ENCODE results near the gene ZNF670. TPM values are rescaled to one million over a fixed set of nuclear protein-coding genes. Genes with fewer than 3 reads are reported as not detected.

Gene ZNF670
- total RNA-seq, 2 donors from 2014 or later, result 2.9 to 4.7 TPM

- TF ChIP-seq CTCF (IDR thresholded peaks at IDR 0.05), result peak in 1 of 4 experiments; percentile 20
- TF ChIP-seq POLR2A (IDR thresholded peaks at IDR 0.05), result peak; percentile 73
- TF ChIP-seq POLR2AphosphoS5 (IDR thresholded peaks at IDR 0.05), result peak; percentile 94
- peaks cover 0 to 14% of the 10 kb centered on the region in 2 donors for H3K36me3 ChIP-seq
- no peaks in the 10 kb centered on the region for H3K27me3 ChIP-seq (replicated peaks; ENCODE audit: insufficient read depth)
- peak; percentile 96 for DNase-seq (ENCODE audit: low spot score)
- peak within 1 kb of the TSS; percentile 79 to 83 for H3K27ac ChIP-seq
- intact Hi-C loops (cut with DNase I), result loop anchor here (10.0 kb wide), 3 partner anchors 111 to 231 kb away; partner anchors contain the start of genes AHCTF1 and ZNF496
- under 1% methylated on average over 58 of the region's 58 CpGs for WGBS
- no peaks in the 10 kb centered on the region for H3K9me3 ChIP-seq
- H3K4me3 ChIP-seq, result peak within 1 kb of the TSS; percentile 64 to 93
- H3K4me1 ChIP-seq (replicated peaks), result no peaks in the 10 kb centered on the region
Observed at GRCh38 chr1:247103859-247104591, 25.4 kb upstream of the ZNF670 start, which contains the start of gene ZNF669. Gene ZNF669, minus strand, starts transcription at chr1:247104356. Its CDS starts 157 bp downstream, at chr1:247104199.

- intact Hi-C loops (cut with DNase I), result loop anchor here (10.0 kb wide), 3 partner anchors 112 to 232 kb away; partner anchors contain the start of genes AHCTF1 and ZNF496
- TF ChIP-seq POLR2A (IDR thresholded peaks at IDR 0.05) (no peak), POLR2AphosphoS5 (IDR thresholded peaks at IDR 0.05) (no peak), CTCF (IDR thresholded peaks at IDR 0.05) (no peak)
- H3K9me3 ChIP-seq, result no peaks in the 10 kb centered on the region
Observed at GRCh38 chr1:247102381-247102780, 23.8 kb upstream of the ZNF670 start.

GRCh38 chr1:247100676-247101279, 22.2 kb upstream of the ZNF670 start:
- H3K27ac ChIP-seq, result no peak overlapping the region
- no peak for TF ChIP-seq POLR2A (IDR thresholded peaks at IDR 0.05)
- TF ChIP-seq POLR2AphosphoS5 (IDR thresholded peaks at IDR 0.05), result no peak
- no peak for TF ChIP-seq CTCF (IDR thresholded peaks at IDR 0.05)
- H3K4me1 ChIP-seq (replicated peaks), result no peaks in the 10 kb centered on the region
- WGBS, result 97% methylated on average over 9 of the region's 9 CpGs
- no peak for DNase-seq (ENCODE audit: low spot score)
- no peaks in the 10 kb centered on the region for H3K27me3 ChIP-seq (replicated peaks; ENCODE audit: insufficient read depth)
- intact Hi-C loops (cut with DNase I), result loop anchor here (10.0 kb wide), 3 partner anchors 114 to 234 kb away; partner anchors contain the start of genes AHCTF1 and ZNF496
- peaks cover 0 to 14% of the 10 kb centered on the region in 2 donors for H3K36me3 ChIP-seq
- H3K4me3 ChIP-seq, result no peak overlapping the region
- no peaks in the 10 kb centered on the region for H3K9me3 ChIP-seq

More at GRCh38 chr1:247102381-247102780, 23.8 kb upstream of the ZNF670 start:
- Histone ChIP-seq H3K27ac (no peak overlapping the region), H3K4me1 (replicated peaks) (no peaks in the 10 kb centered on the region), H3K4me3 (no peak overlapping the region), H3K27me3 (replicated peaks; ENCODE audit: insufficient read depth) (no peaks in the 10 kb centered on the region), H3K36me3 (peaks cover 0 to 14% of the 10 kb centered on the region in 2 donors)
- no peak for DNase-seq (ENCODE audit: low spot score)
- 100% methylated on average over 1 of the region's 1 CpG for WGBS

DNA sequence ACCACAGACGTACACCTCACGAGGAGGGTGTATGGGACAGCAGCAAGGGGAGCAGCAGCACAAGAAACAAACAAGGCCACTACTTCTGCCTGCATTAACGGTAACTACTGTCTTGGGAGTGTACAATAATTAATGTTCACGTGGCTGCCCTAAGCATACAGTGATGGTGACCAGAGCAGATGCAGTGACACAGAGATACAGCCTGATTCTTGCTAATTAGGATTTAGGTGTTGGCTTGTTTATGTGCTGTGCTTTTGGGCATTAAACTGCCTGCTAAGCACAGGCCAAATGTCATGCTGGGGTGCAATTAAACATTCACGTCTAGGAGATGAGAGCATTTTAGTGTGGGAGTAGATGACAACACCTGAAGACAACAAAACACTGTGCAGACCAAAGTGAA, 18.3 kb upstream of the ZNF670 start:
- 92% methylated on average over 5 of the region's 5 CpGs for WGBS
- intact Hi-C loops (cut with DNase I), result no loop called here
- no peaks in the 10 kb centered on the region for H3K9me3 ChIP-seq
- H3K36me3 ChIP-seq, result peaks cover 0 to 14% of the 10 kb centered on the region in 2 donors
- DNase-seq (ENCODE audit: low spot score), result no peak
- no peak overlapping the region for H3K27ac ChIP-seq
- H3K4me1 ChIP-seq (replicated peaks), result no peaks in the 10 kb centered on the region
- TF ChIP-seq CTCF (IDR thresholded peaks at IDR 0.05) (no peak), POLR2A (IDR thresholded peaks at IDR 0.05) (no peak), POLR2AphosphoS5 (IDR thresholded peaks at IDR 0.05) (no peak)
- no peaks in the 10 kb centered on the region for H3K27me3 ChIP-seq (replicated peaks; ENCODE audit: insufficient read depth)
- no peak overlapping the region for H3K4me3 ChIP-seq

Measured in prostate gland (tissue), 2 donors.